Effector memory CD8-positive, alpha-beta T cell (primary cell): ENCODE data around the gene R3HCC1L.
"Not testable (repeated sequence)": the region's sequence is repeated elsewhere in the genome, so short reads cannot be mapped to it uniquely, and the experiment has no call there.

Source experiments
- ATAC-seq: fragments of 150-1000 bp; cut with Tn5 transposase; replicated peaks from 2 replicates; pipeline ENCODE4 v1.10.0; 2021; ENCODE audit warnings: mild to moderate bottlenecking, moderate library complexity
- DNase-seq, 3 experiments: peaks; one replicate each; pipeline ENCODE4 v3.0.0; 2021
- H3K27ac Mint-ChIP-seq, 2 donors: one replicate each; pipeline ENCODE4 v1.8.0; 2022; ENCODE audit warnings: mild to moderate bottlenecking in 2 of 2, mixed read lengths in 2 of 2, moderate library complexity in 2 of 2
- H3K27me3 Mint-ChIP-seq, 2 donors: one replicate each; pipeline ENCODE4 v1.8.0; 2022; ENCODE audit warnings: mixed read lengths in 2 of 2
- H3K36me3 Mint-ChIP-seq: one replicate; pipeline ENCODE4 v1.8.0; 2022; ENCODE audit warnings: mild to moderate bottlenecking, moderate library complexity, mixed read lengths; ENCODE audit not compliant: insufficient read depth
- H3K4me1 Mint-ChIP-seq, 2 donors: one replicate each; pipeline ENCODE4 v1.8.0; 2022; ENCODE audit warnings: low read depth in 2 of 2, mixed read lengths in 2 of 2
- H3K4me3 Mint-ChIP-seq, 2 donors: one replicate each; pipeline ENCODE4 v1.8.0; 2022; ENCODE audit warnings: mild to moderate bottlenecking in 2 of 2, mixed read lengths in 2 of 2, moderate library complexity in 2 of 2
- H3K9me3 Mint-ChIP-seq, 2 donors: one replicate each; pipeline ENCODE4 v1.8.0; 2022; ENCODE audit warnings: mixed read lengths in 2 of 2

R3HCC1L gene

DNA sequence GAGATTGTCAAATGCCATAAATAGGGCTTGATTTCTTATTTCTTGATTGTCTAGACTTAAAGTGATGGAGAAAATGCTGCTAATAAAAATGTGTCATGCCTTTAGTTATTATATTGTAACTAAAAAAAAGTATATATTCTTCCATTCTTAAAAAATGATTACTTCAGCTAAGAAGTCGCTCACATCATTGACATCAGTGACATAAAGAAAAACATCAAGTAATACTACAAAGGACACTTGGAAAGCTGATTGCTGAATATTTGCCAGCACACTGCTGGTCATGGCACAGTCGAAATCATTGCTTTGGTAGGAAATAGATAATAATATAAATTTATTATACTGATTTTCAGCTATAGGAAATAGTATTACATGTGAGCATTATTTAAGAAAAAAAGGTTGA lies 70.9 kb downstream of the R3HCC1L start:
- ATAC-seq (no peak), DNase-seq (no peak)
- H3K4me3 Mint-ChIP-seq: no peak overlapping the region
- peaks cover 15% of the 10 kb centered on the region for H3K36me3 Mint-ChIP-seq
- H3K9me3 Mint-ChIP-seq: no peaks in the 10 kb centered on the region
- peaks cover 14 to 31% of the 10 kb centered on the region in 2 donors for H3K4me1 Mint-ChIP-seq
- no peak overlapping the region for H3K27ac Mint-ChIP-seq
- no peaks in the 10 kb centered on the region for H3K27me3 Mint-ChIP-seq

DNA sequence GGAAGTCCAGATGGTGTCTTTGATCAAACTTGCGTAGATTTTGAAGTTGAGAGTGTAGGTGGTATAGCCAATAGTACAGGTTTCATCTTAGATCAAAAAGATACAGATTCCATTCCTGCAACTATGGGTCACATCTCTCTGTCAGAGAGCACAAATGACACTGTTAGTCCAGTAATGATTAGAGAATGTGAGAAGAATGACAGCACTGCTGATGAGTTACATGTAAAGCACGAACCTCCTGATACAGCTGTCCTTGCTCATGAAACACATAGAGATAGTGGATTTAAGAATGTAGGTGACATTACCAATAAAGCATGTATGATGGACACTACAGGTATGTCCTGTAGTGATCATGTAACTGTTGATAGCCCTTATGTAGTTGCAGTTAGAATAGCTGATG lies 74.5 kb downstream of the R3HCC1L start:
- peaks cover 11% of the 10 kb centered on the region for H3K36me3 Mint-ChIP-seq
- H3K4me3 Mint-ChIP-seq: no peak overlapping the region
- peak overlapping the region in 1 of 2 donors; percentile 62 for H3K27ac Mint-ChIP-seq
- no peaks in the 10 kb centered on the region for H3K9me3 Mint-ChIP-seq
- no peak for ATAC-seq
- H3K4me1 Mint-ChIP-seq: peaks cover 18 to 43% of the 10 kb centered on the region in 2 donors
- no peak for DNase-seq
- no peaks in the 10 kb centered on the region for H3K27me3 Mint-ChIP-seq

DNA sequence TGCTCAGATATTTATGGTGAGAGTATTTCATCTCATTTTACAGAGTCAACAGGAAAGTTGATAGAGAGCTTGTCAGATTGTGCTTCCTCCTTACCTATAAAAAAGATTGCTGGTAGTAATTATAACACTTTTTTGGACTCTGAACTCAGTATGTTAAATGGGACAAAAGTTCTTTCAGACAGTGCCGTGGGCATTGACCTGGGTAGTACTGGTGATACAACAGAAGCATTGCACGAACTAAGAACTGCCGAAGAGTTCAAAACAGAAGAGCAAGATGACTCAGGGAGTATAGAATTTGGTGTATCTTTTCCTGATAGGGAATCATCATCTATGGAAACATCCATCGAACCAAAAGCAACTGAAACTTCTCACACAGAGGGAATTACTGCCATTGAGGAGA lies 75.0 kb downstream of the R3HCC1L start:
- ATAC-seq (no peak), DNase-seq (no peak)
- no peaks in the 10 kb centered on the region for H3K9me3 Mint-ChIP-seq
- no peak overlapping the region for H3K4me3 Mint-ChIP-seq
- peak overlapping the region in 1 of 2 donors; percentile 62 for H3K27ac Mint-ChIP-seq
- H3K4me1 Mint-ChIP-seq: peaks cover 15 to 45% of the 10 kb centered on the region in 2 donors
- no peaks in the 10 kb centered on the region for H3K27me3 Mint-ChIP-seq
- peaks cover 11% of the 10 kb centered on the region for H3K36me3 Mint-ChIP-seq

DNA sequence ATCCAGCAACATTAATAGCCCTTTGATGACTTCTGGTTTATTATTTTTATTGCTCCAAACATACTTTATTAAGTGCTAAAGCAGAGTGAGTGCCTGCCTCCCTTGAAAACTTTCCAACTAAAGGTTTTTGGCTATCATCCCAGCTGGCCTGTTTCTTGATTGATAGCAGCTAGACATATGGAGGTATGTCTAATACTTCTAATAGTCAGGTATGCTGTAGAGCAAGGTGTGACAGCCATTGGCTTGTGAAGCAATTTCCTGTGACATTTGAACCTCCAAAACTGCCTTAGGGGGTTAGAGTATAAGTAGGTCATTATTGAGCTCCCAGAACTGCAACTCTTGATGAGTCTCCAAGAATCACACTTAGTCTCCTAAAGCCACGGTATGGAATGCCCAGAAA lies 77.7 kb downstream of the R3HCC1L start:
- H3K27me3 Mint-ChIP-seq: no peaks in the 10 kb centered on the region
- H3K36me3 Mint-ChIP-seq: peaks cover 14% of the 10 kb centered on the region
- no peaks in the 10 kb centered on the region for H3K9me3 Mint-ChIP-seq
- H3K4me1 Mint-ChIP-seq: peaks cover 15 to 46% of the 10 kb centered on the region in 2 donors
- no peak for ATAC-seq
- DNase-seq: no peak
- H3K27ac Mint-ChIP-seq: peak overlapping the region in 1 of 2 donors; percentile 46
- H3K4me3 Mint-ChIP-seq: no peak overlapping the region

DNA sequence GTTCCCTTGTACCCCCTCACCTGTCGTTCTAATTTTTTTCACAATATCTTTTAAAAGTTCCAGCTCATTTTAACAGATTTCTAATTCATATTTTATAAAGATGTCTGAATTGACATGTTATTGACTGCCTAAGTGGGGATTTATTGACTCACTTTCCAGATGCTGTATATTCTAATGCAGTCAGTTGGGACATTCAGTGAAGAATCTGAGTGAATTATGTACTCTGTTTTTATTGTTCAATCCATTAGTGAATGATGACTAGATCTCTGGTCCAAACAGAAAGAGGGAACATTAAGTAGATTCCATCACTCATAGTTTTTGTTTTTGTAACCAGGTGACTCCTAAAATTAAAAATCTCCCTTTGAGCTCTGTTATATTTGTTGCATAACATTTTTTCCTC lies 79.3 kb downstream of the R3HCC1L start:
- no peaks in the 10 kb centered on the region for H3K27me3 Mint-ChIP-seq
- peaks cover 13 to 48% of the 10 kb centered on the region in 2 donors for H3K4me1 Mint-ChIP-seq
- peaks cover 5% of the 10 kb centered on the region for H3K36me3 Mint-ChIP-seq
- H3K27ac Mint-ChIP-seq: peak overlapping the region in 1 of 2 donors; percentile 47
- H3K9me3 Mint-ChIP-seq: no peaks in the 10 kb centered on the region
- H3K4me3 Mint-ChIP-seq: no peak overlapping the region
- DNase-seq (no peak), ATAC-seq (no peak)

DNA sequence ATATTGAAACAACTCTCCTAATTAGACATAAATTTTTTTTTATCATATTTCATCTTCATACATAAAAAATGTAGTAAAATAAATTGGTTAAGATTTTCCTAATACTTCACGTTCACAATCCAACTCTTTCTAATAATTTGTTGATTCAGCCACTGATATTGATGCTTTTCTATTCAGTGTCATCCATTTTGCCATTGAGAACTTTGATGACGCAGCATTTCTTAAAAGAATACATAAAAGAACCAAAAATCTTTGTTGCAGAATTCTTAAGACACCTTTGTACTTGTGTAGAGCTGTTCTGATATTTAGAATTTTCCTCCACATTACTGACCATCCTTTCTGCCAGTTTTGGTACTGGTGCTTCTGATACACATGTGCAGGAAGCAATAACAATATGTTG lies 80.9 kb downstream of the R3HCC1L start:
- Mint-ChIP-seq H3K4me1 (peaks cover 10 to 48% of the 10 kb centered on the region in 2 donors), H3K9me3 (peaks cover 4 to 7% of the 10 kb centered on the region in 2 donors), H3K27me3 (no peaks in the 10 kb centered on the region), H3K27ac (peak overlapping the region in 1 of 2 donors; percentile 4), H3K4me3 (no peak overlapping the region), H3K36me3 (peaks cover 3% of the 10 kb centered on the region)
- ATAC-seq: no peak
- no peak for DNase-seq

DNA sequence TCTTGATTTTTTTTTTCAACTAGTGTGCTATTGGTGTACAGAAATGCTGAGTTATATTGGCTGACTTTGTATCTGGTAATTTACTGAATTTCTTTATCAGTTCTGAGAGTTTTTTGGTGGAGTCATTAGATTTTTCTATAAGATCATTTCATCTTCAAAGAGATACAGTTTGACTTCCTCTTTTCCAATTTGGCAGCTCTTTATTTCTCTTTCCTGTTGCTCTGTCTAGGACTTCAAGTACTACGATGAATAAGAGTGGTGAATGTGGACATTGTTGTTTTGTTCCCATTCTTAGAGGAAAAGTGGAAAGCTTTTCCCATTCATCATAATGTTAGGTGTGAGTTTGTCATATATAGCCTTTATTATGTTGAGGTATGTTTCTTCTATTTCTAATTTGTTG lies 83.3 kb downstream of the R3HCC1L start:
- no peak for DNase-seq
- Mint-ChIP-seq H3K27me3 (no peaks in the 10 kb centered on the region), H3K27ac (no peak overlapping the region), H3K9me3 (peaks cover 4 to 7% of the 10 kb centered on the region in 2 donors), H3K36me3 (peaks cover 3% of the 10 kb centered on the region), H3K4me3 (no peak overlapping the region), H3K4me1 (peaks cover 2 to 29% of the 10 kb centered on the region in 2 donors)
- no peak for ATAC-seq

DNA sequence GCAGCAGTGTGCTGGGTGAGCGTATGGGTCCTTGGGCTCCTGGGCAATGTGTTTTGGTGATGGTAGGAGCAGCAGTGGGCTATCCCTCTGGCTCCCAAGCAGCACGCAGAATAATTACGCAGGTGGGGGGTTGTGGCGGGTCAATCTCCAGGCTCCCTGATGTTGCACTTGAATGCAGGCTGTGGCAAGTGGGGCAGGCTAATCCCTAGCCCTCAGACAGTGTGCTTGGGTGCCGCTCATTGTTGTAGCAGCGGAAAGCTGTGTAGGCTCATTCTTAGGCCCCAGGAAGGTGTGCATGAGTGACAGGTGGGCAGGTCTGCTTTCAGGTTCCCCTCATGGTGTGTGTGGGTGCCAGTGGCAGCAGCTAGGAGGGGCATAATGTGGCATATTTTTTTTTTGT lies 89.4 kb downstream of the R3HCC1L start:
- no peak for ATAC-seq
- H3K9me3 Mint-ChIP-seq: peaks cover 5 to 7% of the 10 kb centered on the region in 2 donors

DNA sequence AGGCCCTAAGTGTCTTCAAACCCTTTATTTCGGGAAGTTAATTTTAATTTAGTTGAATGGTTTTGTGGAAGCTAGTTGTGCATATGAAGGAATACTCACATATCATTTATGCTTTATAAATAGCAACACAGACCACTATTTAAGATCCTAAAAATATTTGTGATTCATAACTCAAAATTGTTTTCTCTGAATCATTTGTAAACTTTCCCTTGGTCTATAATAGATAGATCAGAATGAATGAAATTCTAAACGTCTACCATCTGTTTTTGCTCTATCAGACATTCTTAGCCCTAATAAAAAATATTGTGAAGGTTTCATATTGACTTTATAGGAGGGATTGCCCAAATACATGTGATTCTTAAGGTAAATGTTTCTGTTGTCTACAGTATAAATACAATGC lies 90.1 kb downstream of the R3HCC1L start:
- H3K36me3 Mint-ChIP-seq: no peaks in the 10 kb centered on the region
- ATAC-seq (no peak), DNase-seq (no peak)
- no peak overlapping the region for H3K4me3 Mint-ChIP-seq
- H3K27ac Mint-ChIP-seq: peak overlapping the region in 1 of 2 donors; percentile 63
- H3K9me3 Mint-ChIP-seq: peaks cover 2 to 3% of the 10 kb centered on the region in 2 donors
- H3K4me1 Mint-ChIP-seq: peaks cover 14 to 31% of the 10 kb centered on the region in 2 donors
- H3K27me3 Mint-ChIP-seq: no peaks in the 10 kb centered on the region

More for the DNA sequence above, 89.4 kb downstream of the R3HCC1L start:
- Mint-ChIP-seq H3K27ac (peak overlapping the region in 1 of 2 donors; percentile 63), H3K27me3 (no peaks in the 10 kb centered on the region), H3K4me3 (no peak overlapping the region), H3K4me1 (peaks cover 10 to 30% of the 10 kb centered on the region in 2 donors), H3K36me3 (no peaks in the 10 kb centered on the region)
- DNase-seq: no peak

DNA sequence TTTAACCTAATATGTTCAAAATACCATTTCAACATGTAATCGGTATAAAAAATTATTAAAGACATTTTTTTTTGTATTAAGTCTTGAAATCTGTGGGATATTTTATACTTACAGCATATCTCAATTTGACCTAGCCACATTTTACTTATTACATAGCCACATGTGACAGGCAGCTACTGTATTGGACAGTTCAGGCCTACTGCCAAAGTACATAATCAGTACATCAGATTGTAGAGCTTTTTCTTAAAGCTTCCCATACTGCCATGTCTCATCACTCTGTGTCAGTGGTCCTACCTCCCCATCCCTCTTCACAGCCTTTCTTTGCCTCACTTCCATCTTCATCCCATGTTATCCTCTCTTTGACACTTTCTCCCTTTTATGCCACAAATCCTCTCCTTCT lies 90.5 kb downstream of the R3HCC1L start:
- Mint-ChIP-seq H3K27ac (no peak overlapping the region), H3K27me3 (no peaks in the 10 kb centered on the region), H3K36me3 (no peaks in the 10 kb centered on the region), H3K4me1 (peaks cover 16 to 31% of the 10 kb centered on the region in 2 donors), H3K9me3 (peaks cover 0 to 1% of the 10 kb centered on the region in 2 donors), H3K4me3 (no peak overlapping the region)
- ATAC-seq: no peak
- no peak for DNase-seq

DNA sequence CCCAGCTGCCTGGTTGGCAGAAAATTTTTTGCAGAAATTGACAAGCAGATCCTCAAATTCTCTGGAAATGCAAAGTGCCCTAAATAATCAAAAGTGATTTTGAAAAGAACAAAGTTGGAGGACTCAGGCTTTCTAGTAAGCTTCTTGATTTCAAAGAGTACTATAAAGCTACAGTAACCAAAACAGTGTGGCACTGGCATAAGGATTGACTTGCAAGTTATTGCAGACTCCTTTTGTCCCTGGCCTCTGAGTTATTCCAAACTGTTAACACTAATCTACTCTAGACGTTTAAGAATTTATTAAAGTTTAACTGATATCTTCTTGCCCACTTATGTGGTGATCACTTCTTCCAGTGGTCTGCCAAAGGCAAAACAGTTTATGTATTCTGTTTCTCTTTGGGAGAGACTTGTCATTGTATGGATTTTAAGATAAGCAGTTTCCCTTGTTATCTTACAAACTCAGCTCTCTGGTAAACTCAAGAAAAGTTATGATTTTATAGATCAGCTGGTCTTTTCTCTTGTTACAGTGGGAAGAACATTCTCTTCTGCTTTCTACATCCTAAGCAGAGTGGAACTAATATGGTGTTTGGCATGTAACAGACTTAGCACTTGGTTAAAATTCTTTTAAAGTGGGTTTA lies 92.2 kb downstream of the R3HCC1L start:
- H3K36me3 Mint-ChIP-seq: no peaks in the 10 kb centered on the region
- DNase-seq (no peak), ATAC-seq (no peak)
- peaks cover 0 to 1% of the 10 kb centered on the region in 2 donors for H3K9me3 Mint-ChIP-seq
- peak overlapping the region in 1 of 2 donors; percentile 22 for H3K27ac Mint-ChIP-seq
- no peaks in the 10 kb centered on the region for H3K27me3 Mint-ChIP-seq
- H3K4me1 Mint-ChIP-seq: peaks cover 20 to 38% of the 10 kb centered on the region in 2 donors
- H3K4me3 Mint-ChIP-seq: no peak overlapping the region

DNA sequence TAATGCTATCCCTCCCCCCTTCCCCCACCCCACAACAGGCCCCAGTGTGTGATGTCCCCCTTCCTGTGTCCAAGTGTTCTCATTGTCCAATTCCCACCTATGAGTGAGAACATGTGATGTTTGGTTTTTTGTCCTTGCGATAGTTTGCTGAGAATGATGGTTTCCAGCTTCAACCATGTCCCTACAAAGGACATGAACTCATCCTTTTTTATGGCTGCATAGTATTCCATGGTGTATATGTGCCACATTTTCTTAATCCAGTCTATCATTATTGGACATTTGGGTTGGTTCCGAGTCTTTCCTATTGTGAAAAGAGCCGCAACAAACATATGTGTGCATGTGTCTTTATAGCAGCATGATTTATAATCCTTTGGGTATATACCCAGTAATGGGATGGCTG lies 93.3 kb downstream of the R3HCC1L start:
- not testable (repeated sequence) for H3K27me3 Mint-ChIP-seq, H3K36me3 Mint-ChIP-seq, H3K4me3 Mint-ChIP-seq, DNase-seq, H3K9me3 Mint-ChIP-seq, H3K27ac Mint-ChIP-seq, ATAC-seq
- H3K4me1 Mint-ChIP-seq: peaks cover 20 to 43% of the 10 kb centered on the region in 2 donors

DNA sequence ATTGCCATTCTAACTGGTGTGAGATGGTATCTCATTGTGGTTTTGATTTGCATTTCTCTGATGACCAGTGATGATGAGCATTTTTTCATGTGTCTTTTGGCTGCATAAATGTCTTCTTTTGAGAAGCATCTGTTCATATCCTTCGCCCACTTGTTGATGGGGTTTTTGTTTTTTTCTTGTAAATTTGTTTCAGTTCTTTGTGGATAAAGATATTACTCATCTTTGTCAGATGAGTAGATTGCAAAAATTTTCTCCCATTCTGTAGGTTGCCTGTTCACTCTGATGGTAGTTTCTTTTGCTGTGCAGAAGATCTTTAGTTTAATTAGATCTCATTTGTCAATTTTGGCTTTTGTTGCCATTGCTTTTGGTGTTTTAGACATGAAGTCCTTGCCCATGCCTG lies 93.8 kb downstream of the R3HCC1L start:
- H3K36me3 Mint-ChIP-seq, DNase-seq, H3K27ac Mint-ChIP-seq, H3K27me3 Mint-ChIP-seq, ATAC-seq, H3K4me3 Mint-ChIP-seq, H3K9me3 Mint-ChIP-seq: not testable (repeated sequence)
- H3K4me1 Mint-ChIP-seq: peaks cover 20 to 43% of the 10 kb centered on the region in 2 donors

DNA sequence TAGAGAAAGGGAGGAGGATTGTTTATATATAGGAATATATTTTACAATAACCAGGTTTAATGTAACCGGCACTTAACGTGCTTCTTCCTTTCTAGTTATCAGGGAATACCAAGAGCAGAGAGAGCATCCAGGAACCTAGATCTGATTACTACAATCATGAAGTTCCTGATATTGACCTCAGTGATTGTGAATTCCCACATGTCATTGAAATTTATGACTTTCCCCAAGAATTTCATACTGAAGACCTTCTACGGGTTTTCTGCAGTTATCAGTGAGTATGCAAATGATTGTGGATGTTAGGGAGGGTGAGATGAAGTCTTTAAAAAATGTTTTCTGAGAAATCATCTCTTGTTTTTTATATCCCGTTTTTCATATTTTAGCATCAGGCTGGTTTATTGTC lies 97.0 kb downstream of the R3HCC1L start:
- no peak overlapping the region for H3K4me3 Mint-ChIP-seq
- peaks cover 20% of the 10 kb centered on the region for H3K36me3 Mint-ChIP-seq
- H3K27ac Mint-ChIP-seq: no peak overlapping the region
- DNase-seq (no peak), ATAC-seq (no peak)
- peaks cover 0 to 1% of the 10 kb centered on the region in 2 donors for H3K9me3 Mint-ChIP-seq
- H3K4me1 Mint-ChIP-seq: peaks cover 10 to 24% of the 10 kb centered on the region in 2 donors
- H3K27me3 Mint-ChIP-seq: no peaks in the 10 kb centered on the region
